Activated CD4-positive, alpha-beta T cell treated with anti-CD3 and anti-CD28 coated beads for 36 hours (primary cell): ENCODE data around the gene ZNRF3. TPM values are rescaled to one million over a fixed set of nuclear protein-coding genes. Genes with fewer than 3 reads are reported as not detected.
"Not testable (repeated sequence)": the region's sequence is repeated elsewhere in the genome, so short reads cannot be mapped to it uniquely, and the experiment has no call there.

Source experiments
- ATAC-seq: fragments of 200-7000 bp; cut with Tn5 transposase; one replicate; pipeline ENCODE4 v1.10.0; 2021; ENCODE audit warnings: mild to moderate bottlenecking, moderate library complexity
- CTCF ChIA-PET: fragments of 350-600 bp; sonication (Branson Sonifier 250); formaldehyde crosslinking; loops from one replicate; lab custom pipeline; 2021; ENCODE audit warnings: antibody characterized with exemption; lab: Charles Lee
- POLR2A ChIA-PET: fragments of 350-600 bp; sonication (Branson Sonifier 250); formaldehyde crosslinking; loops from one replicate; lab custom pipeline; 2021; ENCODE audit warnings: antibody characterized with exemption, inconsistent platforms; lab: Charles Lee
- DNase-seq: peaks from one replicate; pipeline ENCODE4 v3.0.0-alpha.2; 2020
- H3K27ac Mint-ChIP-seq: one replicate; pipeline ENCODE4 v1.8.0; 2021; ENCODE audit warnings: mixed read lengths
- H3K27me3 Mint-ChIP-seq: one replicate; pipeline ENCODE4 v1.8.0; 2021; ENCODE audit warnings: mixed read lengths
- H3K36me3 Mint-ChIP-seq: one replicate; pipeline ENCODE4 v1.8.0; 2021; ENCODE audit warnings: low read depth, mixed read lengths
- H3K4me1 Mint-ChIP-seq: one replicate; pipeline ENCODE4 v1.8.0; 2021; ENCODE audit warnings: mixed read lengths
- H3K4me3 Mint-ChIP-seq: one replicate; pipeline ENCODE4 v1.8.0; 2021; ENCODE audit warnings: mild to moderate bottlenecking, moderate library complexity, mixed read lengths
- H3K9me3 Mint-ChIP-seq: one replicate; pipeline ENCODE4 v1.8.0; 2021; ENCODE audit warnings: low read depth, mixed read lengths
- intact Hi-C, 2 experiments: fragments of 100-400 bp; cut with DNase I in 1 of 2; cut with micrococcal nuclease in 1 of 2; formaldehyde crosslinking; loops; one replicate each; pipeline versions ENCODE4 v1.14.2 to v1.15.1; 2022 to 2024; cut with DNase I, micrococcal nuclease
- total RNA-seq, 2 experiments: library from RNA; stranded (reverse); gene quantifications; one replicate each; pipeline ENCODE4 v1.2.3, GENCODE V29; 2021

ZNRF3 gene
- total RNA-seq, 2 experiments from 2014 or later, result 2.3 TPM

DNA sequence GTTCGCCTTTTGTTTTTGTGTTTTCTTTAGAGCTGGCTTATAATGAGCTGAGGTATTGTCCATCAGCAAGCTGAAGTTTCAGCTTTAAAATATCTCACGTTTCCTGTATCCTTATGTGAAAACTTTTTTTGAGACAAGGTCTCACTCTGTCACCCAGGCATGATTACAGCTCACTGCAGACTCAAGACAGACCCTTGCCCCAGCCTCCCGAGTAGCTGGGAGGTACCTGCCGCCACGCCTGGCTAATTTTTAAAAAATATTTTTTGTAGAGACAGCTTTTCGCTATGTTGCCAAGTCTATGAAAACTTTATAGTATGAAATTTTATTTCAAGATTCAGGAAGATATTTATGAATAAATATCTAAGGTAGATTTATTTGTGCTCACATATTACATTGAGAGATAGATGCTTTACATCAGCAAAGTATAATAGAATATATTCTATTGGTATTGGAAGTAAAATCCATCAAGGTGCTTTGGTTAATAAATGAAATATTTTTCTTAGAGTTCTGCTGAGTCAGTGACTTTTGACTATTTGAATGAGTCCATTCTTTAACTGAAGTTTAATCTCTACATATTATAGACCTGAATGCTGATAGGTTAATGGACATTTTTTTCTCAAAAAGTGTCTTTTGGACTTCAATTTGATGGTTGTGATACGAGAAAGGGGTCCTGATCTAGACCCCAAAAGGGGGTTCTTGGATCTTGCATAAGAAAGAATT, 199.6 kb downstream of the ZNRF3 start:
- no peak overlapping the region for H3K27ac Mint-ChIP-seq
- DNase-seq (no peak), ATAC-seq (no peak)
- CTCF ChIA-PET, result no interaction called here
- no peaks in the 10 kb centered on the region for H3K36me3 Mint-ChIP-seq
- H3K4me1 Mint-ChIP-seq, result no peaks in the 10 kb centered on the region
- intact Hi-C loops, result no loop called here
- POLR2A ChIA-PET, result no interaction called here
- H3K9me3 Mint-ChIP-seq, result no peaks in the 10 kb centered on the region
- no peak overlapping the region for H3K4me3 Mint-ChIP-seq
- H3K27me3 Mint-ChIP-seq, result peaks cover 8% of the 10 kb centered on the region

DNA sequence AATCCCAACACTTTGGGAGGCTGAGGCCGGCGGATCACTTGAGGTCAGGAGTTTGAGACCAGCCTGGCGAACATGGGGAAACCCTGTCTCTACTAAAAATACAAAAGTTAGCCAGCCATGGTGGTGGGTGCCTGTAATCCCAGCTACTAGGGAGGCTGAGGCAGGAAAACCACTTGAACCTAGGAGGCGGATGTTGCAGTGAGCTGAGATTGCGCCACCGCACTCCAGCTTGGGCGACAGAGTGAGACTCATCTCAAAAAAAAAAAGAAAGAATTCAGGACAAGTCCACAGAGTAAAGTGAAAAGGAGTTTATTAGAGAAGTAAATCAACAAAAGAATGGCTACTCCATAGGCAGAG, 200.2 kb downstream of the ZNRF3 start:
- ATAC-seq, DNase-seq, H3K27ac Mint-ChIP-seq, POLR2A ChIA-PET, H3K27me3 Mint-ChIP-seq, CTCF ChIA-PET, H3K4me1 Mint-ChIP-seq, H3K4me3 Mint-ChIP-seq, H3K9me3 Mint-ChIP-seq, H3K36me3 Mint-ChIP-seq, intact Hi-C loops: not testable (repeated sequence)

DNA sequence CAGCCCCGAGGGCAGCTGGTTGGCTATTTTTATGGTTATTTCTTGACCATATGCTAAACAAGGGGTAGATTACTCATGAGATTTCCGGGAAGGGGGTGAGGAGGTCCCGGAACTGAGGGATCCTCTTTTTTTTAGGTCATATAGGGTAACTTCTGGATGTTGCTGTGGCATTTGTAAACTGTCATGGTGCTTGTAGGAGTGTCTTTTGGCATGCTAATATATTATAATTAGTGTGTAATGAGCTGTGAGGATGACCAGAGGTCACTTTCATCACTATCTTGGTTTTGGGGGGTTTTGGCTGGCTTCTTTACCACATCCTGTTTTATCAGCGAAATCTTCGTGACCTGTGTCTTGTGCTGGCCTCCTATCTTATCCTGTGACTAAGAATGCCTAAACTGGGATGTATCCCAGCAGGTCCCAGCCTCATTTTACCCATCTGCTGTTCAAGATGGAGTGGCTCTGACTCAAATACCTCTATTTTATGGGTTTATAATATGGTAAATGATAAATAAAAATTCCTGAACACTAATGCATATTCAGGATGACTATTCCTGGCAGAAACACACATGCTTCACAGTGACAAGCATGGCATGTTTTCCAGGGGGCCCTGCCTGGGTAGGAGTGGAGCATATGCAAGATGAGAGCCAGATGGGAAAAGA, 200.7 kb downstream of the ZNRF3 start:
- intact Hi-C loops, result no loop called here
- ATAC-seq (no peak), DNase-seq (no peak)
- ChIA-PET POLR2A (no interaction called here), CTCF (no interaction called here)
- Mint-ChIP-seq H3K27me3 (peaks cover 10% of the 10 kb centered on the region), H3K9me3 (no peaks in the 10 kb centered on the region), H3K27ac (no peak overlapping the region), H3K4me1 (no peaks in the 10 kb centered on the region), H3K36me3 (no peaks in the 10 kb centered on the region), H3K4me3 (no peak overlapping the region)

DNA sequence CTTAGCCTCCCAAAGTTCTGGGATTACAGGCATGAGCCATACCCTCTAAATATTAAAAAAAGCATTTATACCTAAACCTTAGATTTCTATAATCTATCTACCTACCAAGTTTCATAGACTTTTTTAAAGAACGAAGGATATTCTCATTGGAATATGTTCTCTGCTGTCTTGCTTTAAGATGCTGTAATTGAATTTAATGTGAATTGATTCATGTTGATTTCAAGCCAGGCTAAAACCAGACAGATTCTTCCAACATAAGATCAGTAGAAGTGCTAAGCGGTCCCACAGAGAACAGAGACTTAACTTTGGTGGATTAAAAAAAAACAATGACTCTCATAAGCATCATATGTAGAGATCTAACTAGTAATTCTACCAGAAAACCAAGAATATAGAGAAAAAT, 203.6 kb downstream of the ZNRF3 start:
- Mint-ChIP-seq H3K4me1 (no peaks in the 10 kb centered on the region), H3K4me3 (no peak overlapping the region), H3K27me3 (peaks cover 18% of the 10 kb centered on the region), H3K9me3 (no peaks in the 10 kb centered on the region), H3K36me3 (no peaks in the 10 kb centered on the region), H3K27ac (no peak overlapping the region)
- ChIA-PET POLR2A (no interaction called here), CTCF (no interaction called here)
- ATAC-seq (no peak), DNase-seq (no peak)
- intact Hi-C loops, result no loop called here

DNA sequence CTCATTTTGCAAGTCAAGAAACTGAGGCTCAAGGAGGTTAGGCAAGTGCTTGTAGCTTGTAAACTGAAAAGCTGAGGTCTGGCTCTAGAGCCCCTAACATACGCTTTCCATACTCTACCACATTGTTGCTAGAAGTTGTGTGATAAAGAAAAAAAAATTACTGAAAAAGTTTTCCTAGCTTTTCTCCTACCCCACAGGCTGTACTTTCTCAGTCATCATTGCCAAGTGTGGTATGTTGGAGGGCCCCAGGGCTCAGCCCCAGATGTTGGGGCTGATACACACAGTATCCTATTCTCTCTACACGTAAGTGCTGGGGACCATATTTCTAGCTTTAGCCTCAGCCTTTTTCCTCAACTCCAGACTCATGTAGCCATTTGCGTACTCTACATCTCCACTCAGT, 205.4 kb downstream of the ZNRF3 start:
- Mint-ChIP-seq H3K36me3 (no peaks in the 10 kb centered on the region), H3K9me3 (no peaks in the 10 kb centered on the region), H3K27ac (no peak overlapping the region), H3K27me3 (peaks cover 19% of the 10 kb centered on the region), H3K4me3 (no peak overlapping the region), H3K4me1 (no peaks in the 10 kb centered on the region)
- ATAC-seq, result no peak
- ChIA-PET CTCF (interaction anchor here (0.7 to 1.4 kb wide), 2 partner anchors 13 to 65 kb away, joined by 3 to 5 read pairs; no protein-coding TSS in a partner anchor), POLR2A (no interaction called here)
- no peak for DNase-seq
- intact Hi-C loops, result no loop called here

DNA sequence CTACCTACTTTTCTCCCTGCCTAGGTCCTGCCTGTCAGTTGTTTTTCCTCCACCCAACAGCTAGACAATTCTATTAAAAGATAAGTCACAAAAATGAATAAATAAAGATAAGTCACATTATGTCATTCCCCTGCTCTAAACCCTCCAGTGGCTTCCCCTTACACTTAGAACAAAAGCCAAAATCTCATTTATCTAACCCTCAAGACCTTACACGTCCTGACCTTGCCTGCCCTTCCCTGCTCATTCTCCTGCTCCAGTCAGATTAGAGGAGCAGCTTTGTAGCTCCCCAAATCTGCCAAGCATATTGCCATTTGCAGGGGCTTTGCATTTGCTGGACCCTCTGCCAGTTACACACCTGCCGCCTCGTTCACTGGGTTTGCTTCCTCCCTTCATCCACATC, 206.1 kb downstream of the ZNRF3 start:
- Mint-ChIP-seq H3K4me3 (no peak overlapping the region), H3K27ac (no peak overlapping the region), H3K27me3 (peaks cover 19% of the 10 kb centered on the region), H3K9me3 (no peaks in the 10 kb centered on the region), H3K4me1 (no peaks in the 10 kb centered on the region), H3K36me3 (no peaks in the 10 kb centered on the region)
- DNase-seq, result no peak
- CTCF ChIA-PET, result no interaction called here
- POLR2A ChIA-PET, result no interaction called here
- no peak for ATAC-seq
- intact Hi-C loops, result no loop called here

DNA sequence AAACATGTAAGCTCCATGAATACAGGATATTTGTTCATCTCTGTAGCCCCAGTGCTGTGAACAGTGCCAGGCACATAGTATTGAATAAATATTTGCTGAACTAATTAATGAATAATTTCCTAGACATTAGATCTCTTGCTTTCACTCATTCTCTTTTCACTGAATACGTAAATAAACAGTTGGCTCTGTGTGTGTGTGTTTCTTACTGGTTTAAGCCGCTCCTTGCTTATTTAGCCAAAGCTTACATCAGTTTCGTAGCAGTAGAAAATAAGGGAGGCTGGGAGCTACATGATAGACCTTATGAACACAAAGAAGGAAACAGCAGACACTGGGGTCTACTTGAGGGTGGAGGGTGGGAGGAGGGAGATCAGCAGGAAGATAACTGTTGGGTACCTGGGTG, 206.7 kb downstream of the ZNRF3 start:
- no peaks in the 10 kb centered on the region for H3K4me1 Mint-ChIP-seq
- no peak for DNase-seq
- H3K36me3 Mint-ChIP-seq, result no peaks in the 10 kb centered on the region
- H3K27ac Mint-ChIP-seq, result no peak overlapping the region
- no peak overlapping the region for H3K4me3 Mint-ChIP-seq
- ChIA-PET POLR2A (no interaction called here), CTCF (no interaction called here)
- intact Hi-C loops, result no loop called here
- H3K9me3 Mint-ChIP-seq, result no peaks in the 10 kb centered on the region
- ATAC-seq, result no peak
- peaks cover 19% of the 10 kb centered on the region for H3K27me3 Mint-ChIP-seq

DNA sequence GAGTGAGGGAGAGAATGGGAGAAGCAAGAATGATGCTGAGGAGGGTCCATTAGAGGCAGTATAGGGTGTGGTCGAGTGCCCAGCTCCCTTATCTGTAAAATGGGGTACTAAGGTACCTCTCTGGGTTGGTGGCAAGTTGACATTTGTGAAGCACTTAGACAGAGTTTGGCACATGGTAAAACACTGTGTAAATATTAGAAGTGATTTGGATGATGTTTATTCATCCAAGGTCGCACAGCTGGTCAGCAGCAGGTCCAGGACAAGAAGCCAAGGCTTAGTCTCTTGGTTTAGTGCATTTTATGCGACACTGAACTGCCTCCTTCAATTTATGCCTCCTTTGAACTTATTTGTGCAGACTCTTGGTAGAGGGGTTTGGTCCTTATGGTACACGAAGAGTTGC, 208.9 kb downstream of the ZNRF3 start:
- peaks cover 16% of the 10 kb centered on the region for H3K27me3 Mint-ChIP-seq
- no peak for DNase-seq
- ChIA-PET CTCF (no interaction called here), POLR2A (no interaction called here)
- no peaks in the 10 kb centered on the region for H3K9me3 Mint-ChIP-seq
- no peak for ATAC-seq
- no peaks in the 10 kb centered on the region for H3K36me3 Mint-ChIP-seq
- intact Hi-C loops, result no loop called here
- no peaks in the 10 kb centered on the region for H3K4me1 Mint-ChIP-seq
- H3K4me3 Mint-ChIP-seq, result no peak overlapping the region
- no peak overlapping the region for H3K27ac Mint-ChIP-seq

DNA sequence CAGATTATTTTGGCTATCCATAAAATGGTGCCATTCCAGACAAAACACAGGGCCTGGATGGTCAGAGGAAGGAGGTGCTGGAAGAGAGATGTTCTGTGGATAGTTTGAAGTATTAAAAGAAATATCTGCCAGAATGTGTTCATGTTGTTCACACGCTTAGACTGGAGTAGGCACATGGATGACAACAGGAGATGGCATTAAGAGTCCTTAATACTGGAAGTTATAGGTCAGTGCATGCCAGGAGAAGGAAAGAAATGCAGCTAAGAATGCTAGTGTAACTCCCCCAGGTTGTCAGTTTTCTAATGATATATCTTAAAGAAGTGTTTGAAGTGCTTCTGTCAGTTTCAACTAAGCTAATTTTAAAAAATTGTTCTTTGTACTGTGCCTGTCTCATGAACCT, 209.7 kb downstream of the ZNRF3 start:
- ChIA-PET POLR2A (no interaction called here), CTCF (no interaction called here)
- no peak overlapping the region for H3K27ac Mint-ChIP-seq

DNA sequence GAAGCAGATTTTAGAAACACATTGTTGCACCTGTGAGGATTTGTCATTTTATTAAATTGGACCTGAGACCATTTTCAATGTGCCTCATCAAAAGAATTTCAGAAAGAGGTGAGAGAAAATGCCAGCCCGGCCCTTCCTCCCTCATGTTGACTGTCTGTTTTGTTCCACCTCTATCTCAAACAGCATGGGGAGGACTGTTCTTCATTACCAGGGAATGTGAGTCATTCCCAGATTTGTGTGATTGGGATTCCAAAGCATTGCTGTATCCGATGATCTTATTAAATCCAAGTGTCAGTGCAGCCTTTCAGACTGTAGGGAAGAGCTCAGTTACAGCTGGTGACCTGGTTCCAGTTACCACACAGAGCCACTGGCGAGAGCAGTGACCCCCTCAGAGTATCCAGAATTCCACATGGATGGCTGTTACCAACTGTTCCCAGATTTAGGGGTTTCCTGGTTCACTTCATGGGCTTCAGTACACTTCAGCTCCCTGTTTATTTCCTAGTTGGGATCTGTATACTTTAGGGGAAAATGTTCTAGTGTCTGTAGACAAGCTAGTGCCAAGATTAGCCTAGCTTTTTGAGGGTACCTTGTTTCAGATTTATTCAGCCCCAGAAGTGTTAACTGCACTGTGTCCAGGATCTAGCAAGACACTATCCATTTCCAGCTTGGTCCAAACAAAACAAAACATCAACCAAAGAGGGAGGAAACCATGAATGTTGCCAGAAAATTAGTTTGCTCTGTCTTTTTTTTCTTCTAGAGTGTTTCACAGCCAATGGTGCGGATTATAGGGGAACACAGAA, 210.3 kb downstream of the ZNRF3 start:
- Mint-ChIP-seq H3K27ac (no peak overlapping the region), H3K27me3 (peaks cover 16% of the 10 kb centered on the region), H3K9me3 (no peaks in the 10 kb centered on the region), H3K4me1 (no peaks in the 10 kb centered on the region), H3K4me3 (no peak overlapping the region), H3K36me3 (no peaks in the 10 kb centered on the region)
- POLR2A ChIA-PET, result no interaction called here
- CTCF ChIA-PET, result no interaction called here
- no peak for DNase-seq
- intact Hi-C loops, result no loop called here
- no peak for ATAC-seq

More for the DNA sequence above, 209.7 kb downstream of the ZNRF3 start:
- Mint-ChIP-seq H3K36me3 (no peaks in the 10 kb centered on the region), H3K9me3 (no peaks in the 10 kb centered on the region), H3K4me1 (no peaks in the 10 kb centered on the region), H3K27me3 (peaks cover 16% of the 10 kb centered on the region), H3K4me3 (no peak overlapping the region)
- ATAC-seq, result no peak
- no peak for DNase-seq
- intact Hi-C loops, result no loop called here

DNA sequence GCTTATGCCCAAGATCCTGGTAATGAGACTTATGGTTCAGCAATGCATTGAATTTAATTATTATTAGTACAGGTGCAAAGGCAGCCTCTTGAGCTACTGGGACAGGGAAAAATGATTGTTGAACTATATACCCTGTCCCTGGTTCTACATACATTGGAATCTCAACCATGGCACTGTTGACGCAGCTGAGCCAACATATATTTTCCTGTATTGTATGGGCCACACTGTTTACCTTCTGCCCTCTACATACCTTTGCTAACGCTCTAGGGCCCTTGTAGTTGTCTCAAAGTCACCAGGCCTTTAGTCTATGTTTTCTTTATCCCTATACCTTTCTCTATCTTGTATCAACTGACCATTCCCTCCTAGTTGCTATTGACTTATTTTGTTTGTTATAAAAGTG, 212.1 kb downstream of the ZNRF3 start:
- Mint-ChIP-seq H3K36me3 (no peaks in the 10 kb centered on the region), H3K4me3 (no peak overlapping the region), H3K9me3 (no peaks in the 10 kb centered on the region), H3K27ac (no peak overlapping the region), H3K4me1 (no peaks in the 10 kb centered on the region), H3K27me3 (peaks cover 8% of the 10 kb centered on the region)
- ATAC-seq, result no peak
- CTCF ChIA-PET, result interaction anchor here (0.9 to 1.2 kb wide), 3 partner anchors 15 to 150 kb away, joined by 3 to 4 read pairs (median 3); no protein-coding TSS in a partner anchor
- POLR2A ChIA-PET, result no interaction called here
- DNase-seq, result no peak
- intact Hi-C loops, result no loop called here
